Bronchus fibroblast of lung (primary cell): ENCODE measurements around the gene TTC9C. TPM values are rescaled to one million over a fixed set of nuclear protein-coding genes. Genes with fewer than 3 reads are reported as not detected.

Experiments used
- total RNA-seq: library from RNA; depleted of rRNA; stranded (reverse); fragments of >200 nt; gene quantifications from 2 replicates; pipeline ENCODE4 v1.2.3, GENCODE V29; 2015

Gene TTC9C
- 29.6 and 35.1 TPM in 2 replicates for total RNA-seq

DNA sequence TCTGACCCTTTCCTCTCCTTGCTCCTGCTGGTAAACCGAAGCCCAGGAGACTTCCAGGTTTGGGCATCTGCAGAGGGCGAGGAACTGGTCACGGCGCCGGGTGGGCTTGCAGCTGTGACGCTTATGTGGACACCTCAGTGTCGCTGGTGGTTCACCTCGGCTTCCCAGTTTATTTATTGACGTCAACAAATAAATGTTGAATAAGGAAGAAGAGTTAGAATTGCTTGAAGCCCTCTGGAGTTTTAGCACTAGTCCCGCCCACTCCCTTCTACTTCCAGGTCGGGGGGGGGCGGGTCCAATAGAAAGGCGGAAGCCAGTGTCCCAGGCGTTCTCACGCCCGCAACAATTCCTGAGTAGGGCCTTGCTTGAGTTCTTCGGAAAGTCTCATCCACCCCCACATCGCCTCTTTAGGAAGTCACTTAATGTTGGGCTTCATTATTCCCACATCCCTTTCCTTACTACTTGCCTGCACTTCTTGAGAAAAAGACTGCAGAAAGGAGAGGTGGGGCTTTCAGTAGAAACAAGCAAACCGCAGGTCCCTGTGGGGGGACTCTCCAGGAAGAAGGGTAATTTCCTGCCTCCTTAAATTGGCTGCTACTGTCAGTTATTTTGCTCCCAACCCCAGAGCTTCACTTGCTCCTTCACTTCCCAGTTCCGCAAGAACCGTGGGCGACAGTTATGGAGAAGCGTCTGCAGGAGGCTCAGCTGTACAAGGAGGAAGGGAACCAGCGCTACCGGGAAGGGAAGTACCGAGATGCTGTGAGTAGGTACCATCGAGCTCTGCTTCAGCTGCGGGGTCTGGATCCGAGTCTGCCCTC lies at the start of gene TTC9C:
TTC9C (plus strand) TSS at position 316 of the 818 bp plus-strand sequence; CDS start at position 679, 363 bp downstream.

GRCh38 chr11:62678770-62679696 lies 49.3 kb upstream of the TTC9C start, which contains the start of gene UBXN1:
Gene UBXN1, minus strand, starts transcription at chr11:62679073. Its CDS starts 150 bp downstream, at chr11:62678923.

GRCh38 chr11:62689421-62690183 lies 38.7 kb upstream of the TTC9C start, which contains the start of gene LRRN4CL:
Gene LRRN4CL, minus strand, starts transcription at chr11:62689530. Its CDS starts 1,022 bp downstream, at chr11:62688508.

GRCh38 chr11:62707277-62707861 lies 20.9 kb upstream of the TTC9C start, which contains the start of the genes BSCL2 and GNG3:
Gene BSCL2, minus strand, starts transcription at chr11:62707424. Its CDS starts 229 bp downstream, at chr11:62707195.
Gene GNG3, plus strand, starts transcription at chr11:62707676. Its CDS starts 620 bp downstream, at chr11:62708296.

DNA sequence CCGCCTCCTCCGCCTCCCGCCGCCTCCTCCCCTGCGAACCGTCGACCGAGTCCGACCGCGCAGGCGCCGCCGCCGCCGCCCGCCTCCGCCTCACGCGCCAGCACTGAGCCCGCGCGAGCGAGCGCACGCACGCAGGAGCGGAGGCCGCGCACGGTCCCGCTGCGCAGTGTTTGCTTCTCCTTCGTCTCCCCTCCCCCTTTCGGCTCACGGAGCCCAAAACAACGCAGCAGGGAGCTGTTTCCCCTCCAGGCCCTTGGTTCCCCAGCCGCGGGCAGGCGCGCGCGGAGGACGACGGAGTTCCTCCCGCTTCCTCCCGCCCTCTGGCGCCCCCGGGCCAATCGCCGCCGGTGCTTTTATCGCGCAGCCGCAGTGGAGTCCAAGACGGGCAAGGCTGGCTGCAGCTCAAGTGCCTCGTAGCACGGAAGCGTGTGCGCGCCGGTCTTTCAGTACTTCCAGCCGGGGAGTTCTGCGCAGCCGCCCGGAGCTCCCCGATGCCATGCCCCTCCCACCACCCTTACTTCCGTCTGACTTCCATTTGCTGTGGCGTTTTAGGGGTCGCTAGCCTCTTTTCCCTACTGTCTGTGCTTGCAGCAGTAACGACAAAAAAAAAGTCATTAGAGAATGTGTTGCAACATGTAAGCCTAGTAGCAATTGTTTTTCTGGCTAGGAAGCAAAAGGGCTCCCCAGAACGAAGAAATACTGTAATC lies 968 bp upstream of the TTC9C start, which contains the start of gene HNRNPUL2:
HNRNPUL2 (minus strand) TSS at position 293 of the 707 bp plus-strand sequence. CDS start 301 bp downstream, outside the sequence.

GRCh38 chr11:62753736-62754603 lies 25.7 kb downstream of the TTC9C start, which contains the start of gene ZBTB3:
Gene ZBTB3, minus strand, starts transcription at chr11:62754160. Its CDS starts 496 bp downstream, at chr11:62753664.

DNA sequence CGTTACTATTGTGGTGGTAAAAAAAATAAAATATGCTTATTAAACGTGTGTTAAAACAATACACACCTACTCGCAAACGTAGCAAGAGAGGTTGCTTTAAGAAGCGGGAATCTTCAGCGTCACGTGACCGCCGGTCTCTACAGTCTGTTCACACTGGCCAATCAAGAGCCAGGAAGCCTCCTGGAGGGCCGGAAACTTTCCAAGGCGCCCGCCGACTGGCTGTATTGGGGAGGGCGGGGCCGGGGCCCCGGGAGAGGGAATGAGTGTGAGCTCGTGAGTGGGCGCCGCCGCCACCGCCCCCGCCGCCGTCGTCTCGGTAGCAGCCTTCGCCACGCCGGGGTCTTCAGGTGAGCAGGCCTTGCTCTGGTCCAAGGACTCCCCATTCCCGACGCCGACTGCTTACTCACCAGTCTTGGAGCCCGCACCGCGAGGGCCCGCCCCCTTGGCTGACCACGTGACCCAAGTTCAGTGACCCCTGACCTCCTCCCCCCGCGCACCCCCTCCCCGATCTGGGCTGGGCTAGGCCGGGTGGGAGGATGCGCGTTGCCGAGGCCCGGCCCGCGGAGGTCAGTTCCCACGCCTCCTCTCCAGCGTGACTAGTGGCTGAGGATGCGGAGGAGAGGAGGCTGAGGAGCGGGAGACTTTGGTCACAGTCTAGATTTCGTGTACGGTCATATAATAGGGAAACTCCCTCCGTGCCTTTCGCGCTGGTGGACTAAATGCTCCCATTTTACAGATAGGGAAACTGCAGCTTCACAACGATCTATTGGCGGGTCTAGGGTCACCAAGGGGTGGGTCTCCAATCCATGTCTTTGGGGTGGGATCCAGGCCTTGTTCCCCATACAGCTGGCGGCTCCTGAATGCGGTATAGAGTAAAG lies 43.1 kb downstream of the TTC9C start, which contains the start of gene TAF6L:
TAF6L (plus strand) TSS at position 253 of the 878 bp plus-strand sequence. CDS start 4,388 bp downstream, outside the sequence.

DNA sequence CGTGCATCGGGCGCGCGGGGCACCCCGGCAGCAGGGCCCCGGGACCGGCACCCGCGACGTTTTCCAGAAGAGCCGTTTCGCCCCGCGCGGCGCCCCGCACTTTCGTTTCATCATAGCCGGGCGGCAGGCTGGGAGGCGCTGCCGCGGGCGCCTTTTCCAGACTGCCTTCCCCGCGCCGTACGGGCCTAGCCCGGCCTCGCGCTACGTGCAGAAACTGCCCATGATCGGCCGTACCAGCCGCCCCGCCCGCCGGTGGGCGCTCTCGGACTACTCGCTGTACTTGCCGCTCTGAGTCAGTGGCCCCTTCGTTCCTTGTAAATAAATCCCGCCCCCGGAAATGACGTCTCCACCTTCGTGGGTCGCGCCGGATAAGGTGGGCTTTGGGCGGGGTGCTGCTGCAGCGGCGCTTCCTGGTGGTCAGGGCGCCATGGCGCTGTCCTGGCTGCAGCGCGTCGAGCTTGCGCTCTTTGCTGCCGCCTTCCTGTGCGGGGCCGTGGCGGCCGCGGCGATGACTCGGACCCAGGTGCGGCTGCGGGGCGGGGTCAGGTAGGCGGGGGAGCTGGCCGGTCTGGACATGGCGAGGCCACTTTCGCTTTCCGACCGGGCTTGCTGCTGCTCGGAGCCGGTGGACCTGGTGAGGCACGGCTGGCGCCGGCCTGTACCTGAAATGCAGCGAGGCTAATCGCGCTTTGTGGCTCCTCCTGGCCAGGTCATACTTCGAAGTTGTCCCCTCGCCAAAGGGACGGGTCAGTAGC lies 58.9 kb downstream of the TTC9C start, which contains the start of gene TMEM179B:
TMEM179B (plus strand) TSS at position 398 of the 755 bp plus-strand sequence; CDS start at position 428, 30 bp downstream.

Other genes with a start within 250 kb of the TTC9C start
- 205 and 218 TPM in 2 replicates for gene AHNAK, start 181.7 kb upstream of the TTC9C start, total RNA-seq
- gene EEF1G, start 154.6 kb upstream of the TTC9C start, total RNA-seq, result 1,643 and 1,652 TPM in 2 replicates
- gene TUT1, start 137.0 kb upstream of the TTC9C start, total RNA-seq, result 8.2 and 9.8 TPM in 2 replicates
- gene MTA2, start 126.6 kb upstream of the TTC9C start, total RNA-seq, result 107 and 108 TPM in 2 replicates
- 15.3 and 21.4 TPM in 2 replicates for gene EML3, start 115.7 kb upstream of the TTC9C start, total RNA-seq
- 1.9 and 4.7 TPM in 2 replicates for gene ROM1, start 115.2 kb upstream of the TTC9C start, total RNA-seq
- 41.5 and 45.9 TPM in 2 replicates for gene B3GAT3, start 106.5 kb upstream of the TTC9C start, total RNA-seq
- 203 and 209 TPM in 2 replicates for gene GANAB, start 81.9 kb upstream of the TTC9C start, total RNA-seq
- 21.4 and 22.7 TPM in 2 replicates for gene INTS5, start 75.2 kb upstream of the TTC9C start, total RNA-seq
- 128 and 158 TPM in 2 replicates for gene C11orf98, start 63.3 kb upstream of the TTC9C start, total RNA-seq
- 12.2 and 13.8 TPM in 2 replicates for gene CSKMT, start 63.2 kb upstream of the TTC9C start, total RNA-seq
- gene UQCC3, start 56.8 kb upstream of the TTC9C start, total RNA-seq, result 12.1 and 14.3 TPM in 2 replicates
- gene LBHD1, start 56.2 kb upstream of the TTC9C start, total RNA-seq, result 4.9 and 9.1 TPM in 2 replicates
- 126 and 148 TPM in 2 replicates for gene UBXN1, start 49.4 kb upstream of the TTC9C start, total RNA-seq
- 10.0 and 10.9 TPM in 2 replicates for gene LRRN4CL, start 39.0 kb upstream of the TTC9C start, total RNA-seq
- gene BSCL2, start 21.1 kb upstream of the TTC9C start, total RNA-seq, result 55.0 and 63.4 TPM in 2 replicates
- not detected in 2 replicates for gene GNG3, start 20.8 kb upstream of the TTC9C start, total RNA-seq
- 6.1 and 7.0 TPM in 2 replicates for gene HNRNPUL2, start 1.0 kb upstream of the TTC9C start, total RNA-seq
- 9.4 and 10.7 TPM in 2 replicates for gene ZBTB3, start 25.7 kb downstream of the TTC9C start, total RNA-seq
- 157 and 185 TPM in 2 replicates for gene POLR2G, start 33.1 kb downstream of the TTC9C start, total RNA-seq
- gene TAF6L, start 42.9 kb downstream of the TTC9C start, total RNA-seq, result 17.7 and 22.0 TPM in 2 replicates
- gene TMEM179B, start 58.9 kb downstream of the TTC9C start, total RNA-seq, result 57.7 and 59.3 TPM in 2 replicates
- 40.3 and 41.2 TPM in 2 replicates for gene TMEM223, start 63.5 kb downstream of the TTC9C start, total RNA-seq
- gene NXF1, start 77.0 kb downstream of the TTC9C start, total RNA-seq, result 20.5 and 26.0 TPM in 2 replicates
- gene STX5, start 103.6 kb downstream of the TTC9C start, total RNA-seq, result 43.2 and 45.8 TPM in 2 replicates
- not detected in 2 replicates for gene TEX54, start 104.4 kb downstream of the TTC9C start, total RNA-seq
- 47.9 and 56.0 TPM in 2 replicates for gene WDR74, start 111.1 kb downstream of the TTC9C start, total RNA-seq
- gene SLC3A2, start 152.4 kb downstream of the TTC9C start, total RNA-seq, result 168 and 174 TPM in 2 replicates
- not detected in 2 replicates for gene CHRM1, start 192.9 kb downstream of the TTC9C start, total RNA-seq